Activated CD4-positive, alpha-beta T cell treated with anti-CD3 and anti-CD28 coated beads for 1 hour (primary cell): Measurements from ENCODE around the gene RTP2.

Experiments used
- DNase-seq: peaks from one replicate; pipeline ENCODE4 v3.0.0-alpha.2; 2020

RTP2 gene

DNA sequence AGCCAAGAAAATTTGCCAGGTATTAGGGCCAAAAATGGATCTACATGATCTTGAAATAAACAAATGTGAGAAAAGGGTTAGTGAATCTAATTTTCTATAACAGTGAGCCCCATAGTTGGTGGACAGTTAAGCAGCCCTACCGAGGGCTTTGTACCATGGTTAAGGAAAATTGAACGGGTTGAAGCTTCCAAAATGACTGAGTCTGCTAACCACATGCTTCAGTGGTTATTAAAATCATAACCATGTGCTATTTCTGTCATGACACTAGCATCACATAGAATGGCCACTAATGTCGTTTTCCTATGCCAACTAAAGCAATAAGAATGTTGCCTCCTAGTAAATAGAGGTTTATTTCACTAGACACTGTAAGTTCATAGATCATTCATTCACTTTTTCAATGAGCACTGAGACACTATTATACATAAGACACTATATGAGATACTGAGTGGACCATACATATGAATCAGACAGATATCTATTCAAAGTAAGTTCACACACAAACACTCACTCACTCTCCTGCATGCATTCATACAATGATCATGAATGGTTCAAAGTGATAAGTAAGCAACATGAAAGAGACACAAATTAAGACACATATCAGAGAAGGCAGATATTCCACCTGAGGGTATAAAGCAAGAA is 36.5 kb downstream of the RTP2 start:
- no peak for DNase-seq

DNA sequence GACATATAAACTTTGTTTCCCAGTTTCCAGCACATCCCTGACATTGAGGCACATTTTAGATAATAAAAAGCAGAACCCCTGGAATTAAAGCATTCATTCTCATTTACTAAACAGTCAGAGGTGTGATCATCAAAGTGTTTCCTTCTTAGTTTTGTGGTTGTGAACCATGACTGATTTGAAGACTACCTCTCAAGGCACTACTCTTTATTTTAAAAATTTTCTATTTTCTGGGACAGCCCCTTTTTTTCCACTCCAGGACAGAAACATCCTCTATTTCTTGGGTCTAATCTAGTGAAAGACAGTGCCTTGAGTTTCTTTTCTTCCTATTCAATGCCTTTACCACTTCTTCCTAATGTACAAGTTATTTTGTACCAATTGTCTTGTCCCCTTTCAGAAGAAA is 37.3 kb downstream of the RTP2 start:
- no peak for DNase-seq

DNA sequence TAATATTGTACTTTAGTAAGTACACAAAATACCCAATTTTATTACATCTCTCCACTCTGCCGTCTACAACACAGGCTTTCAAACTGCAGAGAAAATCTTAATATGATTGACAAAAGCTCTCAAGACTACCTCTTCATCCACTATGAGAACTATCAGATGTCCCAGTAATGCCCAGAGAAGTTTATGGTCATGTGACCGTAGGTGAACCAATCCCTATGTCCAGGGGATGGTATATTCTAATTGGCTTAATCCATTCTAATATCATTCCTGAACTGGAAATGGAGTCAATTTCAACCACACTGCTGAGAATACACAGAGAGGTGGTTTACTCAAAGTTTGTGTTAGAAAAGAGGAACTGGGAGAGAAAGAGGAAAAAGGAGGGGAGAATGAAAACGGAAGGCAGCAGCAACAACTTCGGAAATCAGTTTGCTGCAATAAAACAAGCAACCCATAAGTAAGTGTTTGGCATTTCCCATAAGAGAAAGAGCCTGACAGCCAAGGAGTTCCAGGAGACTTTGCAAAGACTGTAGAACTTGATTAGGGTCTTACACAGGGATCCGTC is 39.4 kb downstream of the RTP2 start:
- DNase-seq = no peak

DNA sequence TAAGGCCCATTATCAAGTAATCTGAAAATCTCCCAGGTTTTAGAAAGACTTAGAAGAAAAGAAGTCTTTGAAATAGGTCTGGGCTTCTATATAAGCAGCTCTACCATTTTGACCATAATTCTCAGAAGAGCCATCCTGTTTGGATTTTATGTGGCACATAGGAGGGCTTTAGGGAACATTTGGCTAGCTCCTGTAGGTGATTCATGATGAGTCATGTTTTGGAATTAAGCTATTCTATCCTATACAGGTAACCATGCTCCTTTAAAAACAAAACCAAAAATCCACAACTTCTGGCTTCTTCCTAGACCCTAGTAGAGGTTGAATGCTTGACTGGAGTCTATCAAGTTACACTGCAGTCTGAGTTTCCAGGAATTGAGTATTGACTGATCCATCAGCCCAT is 41.1 kb downstream of the RTP2 start:
- no peak for DNase-seq

GRCh38 chr3:187651282-187651681 is 51.1 kb downstream of the RTP2 start:
- DNase-seq = no peak
